ENCODE measurements around the gene TKFC.

Gene TKFC

DNA sequence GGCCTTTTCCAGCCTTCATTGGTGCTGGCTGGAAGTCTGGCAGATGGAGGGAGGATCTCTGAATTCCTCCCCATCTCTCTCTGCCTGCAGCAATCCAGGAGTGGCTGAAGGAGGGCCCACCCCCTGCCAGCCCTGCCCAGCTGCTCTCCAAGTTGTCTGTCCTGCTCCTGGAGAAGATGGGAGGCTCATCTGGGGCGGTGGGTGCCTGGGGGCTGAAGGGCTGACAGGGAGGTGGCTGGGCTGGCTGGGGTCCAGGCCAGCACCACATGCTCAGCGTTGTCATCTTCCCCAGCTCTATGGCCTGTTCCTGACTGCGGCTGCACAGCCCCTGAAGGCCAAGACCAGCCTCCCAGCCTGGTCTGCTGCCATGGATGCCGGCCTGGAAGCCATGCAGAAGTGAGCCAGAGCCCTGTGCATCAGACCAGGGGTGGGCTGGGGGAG, 12.2 kb downstream of the TKFC start:
- no peak for DNase-seq (ENCODE audit: low read depth in 2 of 2)

DNA sequence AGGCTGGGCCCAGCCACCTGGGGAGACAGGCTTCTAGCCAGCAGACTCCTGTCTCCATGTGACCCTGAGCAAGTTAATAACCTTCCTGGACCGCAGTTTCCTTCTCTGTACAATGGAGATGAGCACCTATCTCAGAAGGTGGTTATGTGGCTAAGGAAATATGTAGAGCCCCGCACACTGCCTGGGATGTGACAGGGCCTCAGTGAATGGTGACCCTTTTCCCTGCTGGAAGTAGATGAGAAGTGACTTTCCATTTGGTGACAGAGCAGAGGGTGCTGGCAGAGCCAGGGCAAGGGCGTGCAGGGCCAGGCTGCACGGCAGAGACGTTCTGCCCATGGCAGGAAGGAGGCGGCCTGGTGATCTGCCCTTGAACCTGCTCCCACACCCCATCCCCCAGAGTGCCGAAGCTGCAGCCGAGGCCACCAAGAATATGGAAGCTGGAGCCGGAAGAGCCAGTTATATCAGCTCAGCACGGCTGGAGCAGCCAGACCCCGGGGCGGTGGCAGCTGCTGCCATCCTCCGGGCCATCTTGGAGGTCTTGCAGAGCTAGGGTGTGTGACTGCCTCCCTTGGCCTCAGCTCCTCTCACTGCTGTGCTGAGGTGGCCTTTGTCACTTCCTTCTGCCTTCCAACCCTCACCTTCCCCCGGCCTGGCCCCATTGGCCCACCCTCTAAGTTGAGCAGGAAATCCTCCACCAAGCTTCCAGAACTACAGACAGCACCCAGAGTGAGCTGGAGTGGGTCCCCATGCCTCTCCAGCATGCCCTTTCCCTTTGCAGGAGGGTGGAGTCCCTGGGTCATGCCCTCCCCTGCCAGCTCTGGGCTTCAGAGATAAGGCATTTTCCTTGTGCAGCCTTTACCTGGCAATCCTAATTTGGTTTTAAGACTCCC, 13.2 kb downstream of the TKFC start:
- no peak for DNase-seq (ENCODE audit: low read depth in 2 of 2)

DNA sequence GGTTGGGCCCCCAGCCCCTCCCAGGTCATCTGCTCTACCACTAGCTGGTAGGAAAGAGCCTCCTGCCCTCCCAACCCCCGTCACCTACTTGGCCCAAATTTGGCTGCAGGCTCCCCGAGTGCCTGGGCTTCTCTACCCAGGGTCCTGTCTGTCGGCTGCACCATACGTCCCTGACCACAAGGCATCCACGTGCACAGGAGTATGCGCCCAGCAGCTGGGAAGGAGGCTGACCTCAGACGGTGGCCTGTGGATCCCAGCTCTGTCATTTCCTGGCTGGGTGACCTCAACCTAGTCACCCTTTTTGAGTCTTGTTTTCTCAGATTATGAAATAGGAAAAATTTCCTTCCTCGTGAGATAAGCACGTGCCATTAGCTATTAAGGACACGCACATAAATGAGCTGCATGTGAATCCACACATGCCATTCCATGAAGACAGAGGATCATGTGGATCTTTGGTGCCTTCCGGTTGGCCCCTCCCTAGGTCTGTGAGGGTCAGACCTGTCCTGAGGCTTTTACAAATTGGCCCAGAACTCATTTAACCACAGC, 15.0 kb downstream of the TKFC start:
- no peak for DNase-seq (ENCODE audit: low read depth in 2 of 2)

DNA sequence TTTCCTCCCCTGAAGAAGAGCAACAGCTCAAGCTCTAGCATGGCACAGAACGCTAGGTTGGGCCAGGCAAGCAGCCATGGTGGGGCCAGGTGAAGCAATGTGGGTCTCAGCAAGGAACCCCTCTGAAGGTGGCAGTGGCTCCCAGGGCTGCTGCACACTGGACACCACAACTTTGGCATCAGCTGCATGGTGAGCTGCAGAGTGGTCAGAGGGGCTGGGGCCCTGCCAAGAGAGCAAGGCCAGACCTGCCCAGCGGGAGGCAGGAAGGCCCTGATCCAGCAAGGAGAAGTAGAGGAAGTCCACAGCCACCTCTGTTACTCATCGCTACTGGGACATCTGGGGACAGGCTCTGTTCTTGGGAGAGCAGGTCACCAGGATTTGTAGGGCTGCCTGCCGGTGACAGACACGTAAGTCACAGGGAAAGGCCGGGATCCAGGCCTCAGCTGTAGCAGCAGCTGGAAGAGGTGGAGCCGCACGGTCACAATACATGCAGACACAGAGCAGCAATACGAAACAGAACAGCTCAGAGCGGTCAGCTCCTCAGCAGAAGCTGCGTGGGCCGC, 16.2 kb downstream of the TKFC start:
- DNase-seq (ENCODE audit: low read depth in 2 of 2): no peak

DNA sequence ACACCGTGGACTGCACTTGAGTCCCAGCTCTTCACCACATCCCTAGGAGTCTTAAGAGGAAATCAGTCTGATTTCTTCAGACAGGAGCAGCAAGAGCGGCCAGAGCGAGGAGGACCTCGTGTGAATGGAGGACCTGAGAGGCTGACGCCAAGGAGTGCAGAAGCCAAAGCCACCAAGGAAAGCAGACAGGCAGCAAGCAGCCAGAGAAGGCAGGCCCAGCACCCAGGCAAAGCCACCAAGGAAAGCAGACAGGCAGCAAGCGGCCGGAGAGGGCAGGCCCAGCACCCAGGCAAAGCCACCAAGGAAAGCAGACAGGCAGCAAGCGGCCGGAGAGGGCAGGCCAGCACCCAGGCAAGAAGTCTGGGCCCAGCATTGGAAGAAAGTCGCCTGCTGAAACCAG, 16.9 kb downstream of the TKFC start:
- no peak for DNase-seq (ENCODE audit: low read depth in 2 of 2)

DNA sequence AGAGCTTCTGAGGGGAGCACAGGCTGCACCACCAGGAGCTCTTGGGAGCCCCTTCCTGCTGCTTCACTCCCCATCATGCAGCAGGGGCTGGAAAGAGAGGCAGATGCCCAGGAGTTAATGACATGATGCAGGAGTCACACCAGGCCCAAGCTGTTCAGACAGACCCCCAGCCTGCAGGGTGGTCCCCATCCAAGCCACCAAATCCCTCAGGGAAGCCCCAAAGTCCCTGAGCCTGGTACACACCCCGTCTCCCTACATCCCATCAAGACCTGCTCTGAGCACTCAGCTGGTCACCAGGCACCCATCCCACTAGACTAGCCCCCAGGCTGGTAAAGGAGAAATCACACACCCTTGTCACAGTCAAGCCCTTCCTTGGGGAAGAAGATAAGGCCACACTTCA, 17.3 kb downstream of the TKFC start:
- no peak for DNase-seq (ENCODE audit: low read depth in 2 of 2)

DNA sequence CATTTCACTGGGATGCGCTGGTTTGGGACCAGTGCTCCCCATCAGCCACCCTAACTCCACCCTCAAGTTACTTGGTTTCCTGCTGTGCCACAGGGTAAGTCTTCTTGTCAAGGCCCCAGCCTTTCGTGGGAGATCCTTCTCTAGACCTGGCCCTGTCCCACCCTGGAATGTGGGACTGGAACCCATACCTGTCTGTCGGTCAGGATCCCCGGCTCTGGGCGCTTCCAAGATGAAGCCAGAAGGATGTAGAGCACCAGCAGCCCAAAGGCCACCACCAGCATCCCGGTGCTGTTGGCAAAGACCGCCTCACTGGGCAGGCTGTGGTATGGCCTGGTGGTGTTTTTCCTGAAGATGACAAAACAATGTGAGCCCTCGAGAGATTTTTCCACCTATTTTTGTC, 17.8 kb downstream of the TKFC start:
- no peak for DNase-seq (ENCODE audit: low read depth in 2 of 2)

DNA sequence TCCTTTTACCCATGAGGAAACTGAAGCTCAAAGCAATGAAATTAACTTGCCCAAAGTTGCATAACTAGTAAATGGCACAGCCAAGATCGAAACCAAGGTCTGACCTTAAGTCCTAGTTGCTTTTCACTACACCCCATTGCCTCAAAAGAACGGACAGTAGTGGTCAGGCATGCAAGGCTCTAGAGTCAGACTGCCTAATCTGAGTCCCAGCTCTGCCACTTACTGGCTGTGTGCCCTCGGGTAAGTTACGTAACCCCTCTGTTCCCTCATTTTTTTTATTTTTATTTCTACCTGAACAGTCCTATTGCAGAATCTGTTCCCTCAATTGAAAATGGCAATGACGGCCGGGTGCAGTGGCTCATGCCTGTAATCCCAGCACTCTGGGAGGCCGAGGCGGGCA, 19.0 kb downstream of the TKFC start:
- no peak for DNase-seq (ENCODE audit: low read depth in 2 of 2)

DNA sequence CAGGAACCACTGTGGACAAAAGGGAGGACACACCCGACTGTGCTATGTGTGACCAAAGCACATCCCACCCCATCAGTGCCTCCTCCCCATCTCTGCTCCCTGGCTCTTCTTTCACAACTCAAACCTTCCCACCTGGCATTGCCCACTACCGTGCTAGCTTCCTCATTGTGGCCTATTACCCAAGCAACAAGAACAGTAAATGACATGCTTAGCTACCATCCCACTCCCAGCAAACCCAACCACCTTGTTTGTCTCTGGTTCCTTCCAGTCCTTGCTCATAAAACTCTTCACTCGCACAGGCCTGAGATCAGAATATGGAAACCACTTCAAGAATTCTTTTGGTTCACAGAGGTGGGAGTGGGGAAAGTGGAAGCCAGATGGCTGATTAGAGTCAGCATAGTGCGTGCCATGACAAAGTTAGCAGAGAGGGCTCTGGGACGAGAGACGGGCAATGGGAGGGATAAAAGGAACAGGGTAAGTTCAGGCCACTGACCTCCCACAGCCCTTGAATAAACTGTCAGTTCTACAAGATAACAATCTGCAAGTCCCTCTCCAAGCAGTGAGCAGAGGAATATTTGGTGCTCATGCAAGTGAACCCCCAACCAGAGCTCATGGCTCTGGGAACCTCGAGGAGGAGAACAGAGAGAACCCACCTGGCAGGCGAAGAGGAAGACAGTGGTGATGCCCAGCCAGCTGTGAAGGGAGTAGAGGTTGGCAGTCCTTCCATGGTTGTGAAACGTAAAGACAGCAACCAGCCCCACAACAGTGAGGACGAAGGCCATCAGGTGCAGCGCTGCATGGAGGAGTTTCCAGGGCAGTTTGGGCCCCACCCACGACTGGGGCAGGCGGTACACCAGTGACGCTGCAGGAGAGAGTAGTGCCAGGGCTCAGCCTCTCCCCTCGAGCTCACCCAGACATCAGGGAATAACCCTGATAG, 20.4 kb downstream of the TKFC start:
- DNase-seq (ENCODE audit: low read depth in 2 of 2): no peak

DNA sequence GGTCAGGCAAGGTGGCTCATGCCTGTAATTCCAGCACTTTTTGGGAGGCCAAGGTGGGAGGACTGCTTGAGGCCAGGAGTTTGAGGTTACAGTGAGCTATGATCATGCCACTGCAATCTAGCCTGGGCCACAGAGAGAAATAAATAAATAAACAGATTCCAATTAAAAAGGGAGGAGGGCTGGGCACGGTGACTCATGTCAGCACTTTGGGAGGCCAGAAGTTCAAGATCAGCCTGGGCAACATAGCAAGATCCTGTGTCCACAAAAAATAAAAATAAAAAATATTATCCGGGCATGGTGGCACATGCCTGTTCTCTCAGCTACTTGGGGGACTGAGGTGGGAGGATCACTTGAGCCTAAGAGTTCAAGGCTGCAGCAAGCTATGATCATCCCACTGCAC, 21.2 kb downstream of the TKFC start:
- DNase-seq (ENCODE audit: low read depth in 2 of 2): no peak

DNA sequence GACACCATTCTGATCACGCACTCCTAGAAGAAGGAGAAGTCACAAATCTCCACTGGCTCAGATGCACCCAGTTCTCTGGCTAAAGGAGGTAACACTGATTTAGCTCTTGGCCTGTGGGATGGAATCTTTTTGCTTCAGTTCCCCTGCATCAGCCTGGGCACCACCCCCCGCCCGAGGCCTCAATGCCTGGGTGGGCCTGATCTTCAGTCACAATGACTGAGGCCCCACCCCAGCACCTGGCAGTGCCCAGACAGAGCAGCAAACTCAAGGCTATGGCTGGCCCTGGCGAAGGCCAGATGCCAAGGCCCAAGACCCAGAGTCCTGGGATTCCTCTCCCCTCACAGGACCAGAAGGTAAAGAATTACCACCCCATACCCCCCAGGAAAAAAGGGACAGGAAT, 23.7 kb downstream of the TKFC start:
- no peak for DNase-seq (ENCODE audit: low read depth in 2 of 2)

DNA sequence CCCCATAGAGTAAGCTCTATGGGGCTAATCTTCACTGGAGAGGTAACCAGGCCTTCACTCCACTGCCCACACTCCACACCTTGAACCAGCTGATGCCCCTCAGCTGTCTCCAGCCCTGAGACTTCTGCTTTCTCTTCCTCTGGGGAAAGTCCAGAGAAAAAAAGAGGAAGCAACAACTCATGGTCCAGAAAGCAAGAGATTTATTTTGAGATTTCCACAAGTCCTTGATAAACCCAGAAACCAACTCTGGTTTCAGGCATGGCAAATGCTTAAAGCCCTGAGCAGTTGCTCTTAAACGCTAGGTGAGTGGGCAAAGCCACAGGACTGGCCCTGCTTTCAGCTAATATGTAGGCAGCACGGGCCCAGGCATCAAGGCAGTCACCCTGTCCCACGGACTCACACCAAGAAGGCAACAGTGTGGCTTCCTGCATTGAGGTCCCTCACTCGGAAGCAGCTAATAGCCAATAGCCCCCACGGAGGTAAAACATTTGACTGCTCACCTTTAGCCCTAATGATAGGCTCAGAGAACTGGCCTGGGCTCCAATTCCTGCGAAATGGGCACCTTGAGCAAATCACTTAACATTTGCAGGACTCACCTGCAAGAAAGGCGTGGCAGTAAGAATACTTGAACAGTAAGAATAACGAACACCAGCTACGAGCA, 24.3 kb downstream of the TKFC start:
- no peak for DNase-seq (ENCODE audit: low read depth in 2 of 2)

DNA sequence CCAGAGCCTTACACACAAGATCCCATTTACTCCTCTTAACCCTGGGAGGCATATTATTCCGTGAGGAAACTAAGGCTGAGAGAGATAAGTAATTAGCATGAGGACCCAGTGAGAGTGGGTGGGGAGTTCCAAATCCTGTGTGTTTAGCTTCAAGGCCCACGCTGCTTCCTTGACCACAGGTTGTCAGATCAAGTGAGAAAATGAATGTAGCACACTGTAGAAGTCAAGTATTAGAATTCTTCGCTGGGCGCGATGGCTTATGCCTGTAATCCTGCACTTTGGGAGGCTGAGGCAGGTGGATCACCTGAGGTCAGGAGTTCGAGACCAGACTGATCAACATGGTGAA, 24.8 kb downstream of the TKFC start:
- DNase-seq (ENCODE audit: low read depth in 2 of 2): no peak

DNA sequence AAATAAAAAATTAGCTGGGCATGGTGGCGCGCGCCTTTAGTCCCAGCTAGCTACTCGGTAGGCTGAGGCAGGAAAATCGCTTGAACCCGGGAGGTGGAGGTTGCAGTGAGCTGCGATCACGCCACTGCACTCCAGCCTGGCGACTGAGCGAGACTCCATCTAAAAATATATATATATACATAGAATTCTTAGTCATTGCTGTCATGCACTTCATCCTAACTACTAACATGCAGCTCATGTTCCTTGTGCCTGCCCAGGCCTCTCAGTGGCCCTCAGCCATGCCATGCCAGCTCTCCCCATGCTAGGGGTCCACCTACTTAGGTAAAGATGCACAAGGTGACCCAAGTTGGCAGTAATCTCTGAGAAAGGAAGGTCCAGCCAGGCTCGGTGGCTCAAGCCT, 25.5 kb downstream of the TKFC start:
- DNase-seq (ENCODE audit: low read depth in 2 of 2): no peak

DNA sequence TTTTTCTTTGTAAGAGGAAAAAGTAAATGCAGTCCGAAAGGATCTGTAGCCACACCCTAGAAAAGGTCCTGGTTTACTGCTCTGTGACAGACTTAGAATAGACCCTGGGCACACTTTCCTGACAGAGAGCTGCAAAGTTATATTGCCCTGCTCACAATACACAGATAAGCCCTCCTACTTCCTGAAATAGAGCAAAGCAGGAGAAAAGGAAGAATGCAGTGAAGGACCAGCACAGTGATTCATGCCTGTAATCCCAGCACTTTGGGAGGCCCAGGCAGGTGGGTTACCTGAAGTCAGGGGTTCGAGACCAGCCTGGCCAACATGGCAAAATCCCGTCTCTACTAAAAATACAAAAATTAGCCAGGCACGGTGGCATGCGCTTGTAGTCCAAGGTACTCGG, 26.5 kb downstream of the TKFC start:
- DNase-seq (ENCODE audit: low read depth in 2 of 2): no peak

DNA sequence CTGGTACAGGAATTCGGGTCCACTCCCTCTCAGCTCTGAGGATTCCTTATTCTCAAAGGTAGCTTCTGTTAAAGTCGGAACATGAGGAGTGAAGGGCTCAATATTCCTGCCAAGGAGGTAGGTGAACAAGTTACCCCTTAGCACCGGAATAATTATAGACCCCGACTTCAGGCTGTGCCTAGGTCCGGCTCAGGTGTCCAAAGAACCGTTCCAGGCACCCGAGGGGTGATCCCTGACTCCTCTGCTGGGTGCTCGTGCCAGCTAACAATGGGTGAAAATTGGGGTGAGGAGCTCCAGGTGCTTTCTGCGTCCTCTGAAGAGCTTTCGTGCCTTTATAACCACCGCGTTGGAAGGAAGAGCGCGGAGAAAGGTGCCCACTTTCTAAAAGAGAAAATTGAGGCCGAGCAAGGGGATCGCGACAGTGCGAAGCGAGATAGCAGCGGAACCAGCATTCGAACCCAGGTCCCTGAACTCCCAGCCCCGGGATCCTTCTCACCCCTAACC, 28.3 kb downstream of the TKFC start:
- DNase-seq (ENCODE audit: low read depth in 2 of 2): no peak

DNA sequence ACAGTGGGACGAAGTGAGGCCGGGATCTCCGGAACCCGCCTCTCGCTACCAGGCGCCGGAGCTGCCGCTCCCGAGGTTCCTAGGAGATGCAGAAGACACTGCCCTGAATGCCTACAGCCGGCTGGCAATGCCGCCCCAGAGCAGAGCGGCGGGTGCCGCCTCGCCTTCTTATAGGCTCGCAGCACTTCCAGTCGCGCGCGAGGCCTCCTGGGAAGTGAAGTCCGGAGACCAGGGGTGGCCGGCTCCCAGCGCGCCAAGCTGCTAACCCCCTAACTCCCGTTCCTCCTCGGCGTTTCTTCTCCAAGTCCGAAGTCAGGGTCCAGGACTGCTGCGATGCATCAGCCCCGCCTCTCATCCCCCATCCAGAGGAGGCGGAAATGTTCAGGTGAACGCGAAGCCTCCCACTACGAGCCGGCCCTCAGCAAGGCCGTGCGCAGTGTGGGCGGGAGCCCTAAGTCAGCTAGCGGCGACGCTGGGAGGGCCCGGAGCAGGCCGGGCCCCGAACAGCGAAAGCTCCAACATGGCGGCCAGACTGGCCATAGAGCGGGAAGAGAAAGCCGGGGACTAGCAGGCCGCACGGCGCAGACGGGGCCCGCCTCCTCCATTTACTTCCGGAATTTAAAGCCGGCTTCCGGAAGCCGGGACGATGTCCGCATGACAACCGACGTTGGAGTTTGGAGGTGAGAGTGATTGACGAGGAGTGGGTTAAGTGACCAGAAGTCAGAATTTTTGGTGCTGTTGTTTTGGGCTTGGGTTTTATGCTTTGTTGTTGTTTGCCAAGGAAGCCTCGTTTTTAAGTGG, 28.9 kb downstream of the TKFC start, which contains the start of the genes CYB561A3 and TMEM138:
Gene CYB561A3 (minus strand): TSS at position 142 of the 801 bp plus-strand sequence. CDS start 5,169 bp downstream, outside the sequence.
Gene TMEM138 (plus strand): TSS at position 634 of the 801 bp plus-strand sequence. CDS start 2,017 bp downstream, outside the sequence.
- peak; percentile 72 to 83 for DNase-seq (ENCODE audit: low read depth in 2 of 2)

DNA sequence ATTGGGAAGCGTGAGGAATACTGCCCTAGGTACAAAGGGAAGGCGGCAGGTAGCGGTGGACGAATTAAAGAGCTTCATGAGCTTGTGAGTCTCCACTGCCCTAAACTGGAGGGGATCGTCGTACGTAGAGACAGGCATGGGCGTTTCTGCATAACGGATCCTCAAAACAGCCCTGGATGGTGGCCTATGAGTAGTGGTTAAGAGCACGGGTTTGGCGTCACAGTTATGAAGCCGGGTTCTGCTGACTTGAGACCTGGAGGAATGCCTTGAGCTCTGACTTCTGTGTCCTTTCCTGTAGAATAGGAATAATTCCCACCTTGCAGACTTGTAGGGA, 29.5 kb downstream of the TKFC start:
- peak in 1 of 2 donors; percentile 6 for DNase-seq (ENCODE audit: low read depth in 2 of 2)

DNA sequence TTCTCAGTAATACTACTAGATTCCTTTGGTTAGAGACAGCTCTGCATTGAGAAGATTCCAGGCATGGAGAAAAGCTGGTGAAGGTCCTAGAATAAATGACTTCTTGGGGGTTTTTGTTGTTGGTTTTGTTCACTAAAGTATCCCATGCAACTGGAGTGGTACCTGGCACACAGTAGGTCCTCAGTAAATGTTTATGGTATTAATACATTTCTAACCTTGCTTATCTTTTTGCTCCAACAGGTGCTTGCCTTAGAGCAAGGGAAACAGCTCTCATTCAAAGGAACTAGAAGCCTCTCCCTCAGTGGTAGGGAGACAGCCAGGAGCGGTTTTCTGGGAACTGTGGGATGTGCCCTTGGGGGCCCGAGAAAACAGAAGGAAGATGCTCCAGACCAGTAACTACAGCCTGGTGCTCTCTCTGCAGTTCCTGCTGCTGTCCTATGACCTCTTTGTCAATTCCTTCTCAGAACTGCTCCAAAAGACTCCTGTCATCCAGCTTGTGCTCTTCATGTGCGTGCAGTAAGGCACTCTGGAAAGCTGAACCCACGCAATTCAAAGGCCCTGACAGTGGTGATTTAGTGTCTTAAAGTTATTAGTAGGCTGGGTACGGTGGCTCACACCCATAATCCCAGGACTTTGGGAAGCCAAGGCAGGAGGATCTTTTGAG, 31.1 kb downstream of the TKFC start:
- DNase-seq (ENCODE audit: low read depth in 2 of 2): no peak

DNA sequence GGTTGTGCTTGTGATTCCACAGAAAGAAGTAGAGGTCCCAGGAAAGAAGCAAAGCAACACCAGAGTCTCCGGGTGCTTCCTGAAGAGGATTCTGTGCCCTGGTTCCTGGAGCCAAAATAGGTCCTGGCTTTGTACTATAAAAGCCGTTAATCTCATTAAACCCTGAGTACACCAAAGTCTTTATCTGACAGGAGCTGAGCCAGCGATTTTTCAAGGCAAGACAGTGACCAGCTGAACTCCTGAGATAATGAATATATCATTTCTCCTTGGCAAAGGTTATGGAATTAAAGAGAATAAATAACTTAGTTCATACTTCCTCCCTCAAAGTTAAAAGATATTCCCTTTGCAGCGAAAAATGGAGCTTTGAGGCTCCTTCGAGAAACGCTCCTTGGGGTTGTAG, 34.4 kb downstream of the TKFC start:
- no peak for DNase-seq (ENCODE audit: low read depth in 2 of 2)
